Skin epidermis (tissue), 12 donors: ENCODE data around the gene TBL2.
"Not testable (repeated sequence)": the region's sequence is repeated elsewhere in the genome, so short reads cannot be mapped to it uniquely, and the experiment has no call there.

Source experiments
- H3K27ac ChIP-seq, 21 experiments: fragments of 200-600 bp; sonication (generic) in 11 of 21; one replicate each; pipeline ENCODE4 v1.5.0; 2020; ENCODE audit warnings: mild to moderate bottlenecking in 3 of 21, inconsistent platforms in 2 of 21, moderate library complexity in 2 of 21
- H3K4me3 ChIP-seq, 7 experiments: fragments of 200-600 bp; sonication (generic) in 2 of 7; one replicate each; pipeline ENCODE4 v1.5.0; 2020; ENCODE audit warnings: inconsistent platforms in 2 of 7, mild to moderate bottlenecking in 2 of 7, moderate library complexity in 1 of 7

The TBL2 gene

DNA sequence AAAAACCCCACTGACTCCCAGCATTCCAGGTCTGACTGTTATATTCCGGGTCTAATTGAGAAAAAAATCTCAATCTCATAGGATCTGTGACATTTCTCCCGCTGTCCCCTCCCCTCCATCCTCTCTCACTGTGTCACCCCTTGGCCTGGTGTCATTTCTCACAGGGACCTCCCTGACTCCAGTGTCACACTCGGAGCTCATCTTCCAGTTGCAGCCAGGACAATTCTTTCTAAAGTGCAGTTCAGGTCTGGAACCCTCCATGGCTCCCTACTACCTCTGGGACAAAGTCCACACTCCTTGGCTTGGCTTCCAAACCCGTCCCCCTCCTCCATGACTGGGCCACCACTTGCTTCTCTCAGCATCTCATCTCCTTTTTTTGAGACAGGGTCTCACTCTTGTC, 31.7 kb upstream of the TBL2 start:
- Histone ChIP-seq H3K27ac (no peak overlapping the region), H3K4me3 (no peak overlapping the region)

DNA sequence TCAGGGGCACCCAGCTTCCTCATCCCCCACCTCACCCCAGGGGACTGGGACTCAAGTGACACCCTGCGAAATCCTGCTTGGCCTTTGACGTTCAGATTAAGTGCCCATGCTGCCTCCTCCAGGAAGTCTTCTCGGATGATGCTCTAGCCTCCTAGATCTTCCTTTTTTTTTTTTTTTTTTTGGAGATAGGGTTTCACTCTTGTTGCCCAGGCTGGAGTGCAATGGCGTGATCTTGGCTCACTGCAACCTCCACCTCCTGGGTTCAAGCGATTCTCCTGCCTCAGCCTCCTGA, 29.3 kb upstream of the TBL2 start:
- not testable (repeated sequence) for H3K27ac ChIP-seq, H3K4me3 ChIP-seq

DNA sequence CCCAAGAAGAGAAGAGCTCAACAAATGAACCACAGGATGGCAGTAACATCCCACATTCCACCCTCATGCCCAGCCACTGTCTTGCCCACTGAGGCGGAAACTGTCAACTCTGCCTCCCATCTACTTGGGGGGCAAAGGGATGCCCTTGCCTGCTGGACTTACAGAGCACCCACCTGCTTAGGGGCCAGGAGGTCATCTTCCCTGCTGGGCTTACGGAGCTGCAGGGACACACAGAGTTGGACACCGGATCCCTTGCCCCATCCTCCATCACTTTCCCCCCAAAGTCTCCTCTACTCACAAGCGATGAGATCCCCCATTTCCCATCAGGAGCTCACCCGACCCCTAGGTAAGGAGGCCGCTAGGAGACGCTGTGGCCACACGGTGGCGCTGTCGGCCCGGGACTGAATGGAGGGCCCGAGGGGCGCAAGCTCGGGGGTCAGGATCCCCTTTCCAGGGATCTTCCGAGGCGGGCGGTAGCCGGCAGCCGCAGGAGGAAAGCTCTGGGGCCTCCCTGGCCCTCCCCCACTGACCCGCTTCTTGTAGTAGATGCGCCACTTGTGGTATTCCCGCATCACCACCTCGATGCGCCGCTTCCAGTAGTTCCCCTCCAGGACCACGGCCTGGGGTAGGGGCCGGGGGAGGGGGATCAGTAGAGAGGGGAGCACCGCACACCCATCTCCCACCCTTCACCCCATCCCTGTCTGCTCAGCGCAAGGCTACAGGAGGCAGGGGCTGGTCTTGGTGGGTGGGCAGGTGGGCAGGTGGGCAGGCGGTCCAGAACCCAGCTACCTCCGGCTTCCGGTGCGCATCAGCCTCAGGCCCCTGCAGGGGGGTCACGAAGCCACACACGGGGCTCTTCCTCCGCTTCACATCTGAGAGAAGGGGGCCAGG, 28.7 kb upstream of the TBL2 start:
- Histone ChIP-seq H3K27ac (no peak overlapping the region), H3K4me3 (no peak overlapping the region)

DNA sequence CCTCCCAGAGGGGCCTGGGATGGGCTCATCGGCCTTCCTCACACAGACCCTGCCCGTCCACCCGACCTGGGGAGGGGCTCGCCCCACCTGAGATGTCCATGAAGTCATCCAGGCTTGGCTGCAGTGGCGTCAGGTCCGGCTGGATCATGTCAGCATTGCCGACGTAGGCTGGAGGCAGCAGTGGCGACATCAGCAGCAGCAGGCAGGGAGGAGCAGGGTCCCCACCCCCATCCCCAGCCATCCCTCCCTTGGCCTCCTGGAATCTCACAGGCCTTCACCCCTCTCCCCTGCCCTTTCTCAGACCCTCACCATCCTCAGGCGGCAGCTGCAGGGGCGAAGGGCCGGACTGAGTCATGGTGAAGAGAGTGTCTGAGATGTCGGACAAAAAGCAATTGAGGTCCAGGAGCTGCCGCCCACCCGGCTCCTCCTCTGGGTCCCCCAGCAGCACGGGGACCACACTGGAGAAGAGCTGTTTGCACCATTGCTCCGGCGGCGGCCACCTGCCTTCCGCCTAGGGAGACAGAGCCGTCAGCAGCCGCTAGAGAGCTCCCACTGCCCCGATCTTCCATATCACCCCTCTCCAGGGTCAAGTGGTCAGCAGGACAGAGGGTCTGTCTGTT, 27.3 kb upstream of the TBL2 start:
- no peak overlapping the region for H3K27ac ChIP-seq
- H3K4me3 ChIP-seq, result no peak overlapping the region

DNA sequence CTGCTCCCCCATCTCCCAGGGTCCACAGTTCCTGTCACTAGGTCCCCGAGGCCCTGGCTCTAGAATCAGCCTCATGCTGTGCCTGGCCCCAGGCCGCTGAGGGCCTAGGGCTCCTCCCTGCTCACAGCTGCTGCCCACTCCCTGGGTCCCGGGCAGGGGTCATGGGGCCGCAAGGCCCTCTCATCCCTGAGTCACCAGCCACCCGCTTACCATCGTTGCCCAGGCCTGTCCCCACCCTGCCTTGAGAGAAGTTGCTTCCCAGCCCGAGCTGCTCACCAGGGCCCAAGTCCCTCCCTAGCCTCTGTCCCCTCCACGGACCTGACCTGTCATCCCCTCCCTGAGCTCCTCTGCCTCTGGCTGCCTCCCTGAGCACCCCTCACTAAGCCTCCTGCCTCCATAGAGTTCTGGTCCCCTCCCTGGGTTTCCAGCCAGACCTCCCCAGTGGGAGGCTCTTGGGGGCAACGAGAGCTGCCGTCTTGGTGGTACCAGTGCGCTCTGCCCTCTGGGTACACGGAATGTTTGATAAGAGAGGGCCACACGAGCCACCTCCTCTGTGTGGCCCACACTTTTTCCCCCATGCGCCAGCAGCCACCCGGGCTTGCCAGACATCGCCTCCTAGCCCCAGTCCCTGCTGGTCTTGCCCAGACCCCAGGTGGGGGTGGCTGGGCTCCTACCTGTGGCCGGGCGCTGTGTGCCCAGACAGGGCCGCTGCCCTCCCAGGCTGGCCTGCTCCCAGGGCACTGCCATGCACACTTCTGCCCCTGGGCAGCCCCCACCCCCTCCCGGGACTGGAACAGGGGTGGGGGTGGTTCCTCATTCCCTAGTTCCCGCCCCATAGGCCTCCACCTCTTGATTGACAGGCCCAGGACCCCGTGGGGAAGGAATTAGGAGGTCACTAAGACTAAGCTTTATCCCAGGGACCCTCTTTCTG, 24.6 kb upstream of the TBL2 start:
- H3K4me3 ChIP-seq, result no peak overlapping the region
- no peak overlapping the region for H3K27ac ChIP-seq

DNA sequence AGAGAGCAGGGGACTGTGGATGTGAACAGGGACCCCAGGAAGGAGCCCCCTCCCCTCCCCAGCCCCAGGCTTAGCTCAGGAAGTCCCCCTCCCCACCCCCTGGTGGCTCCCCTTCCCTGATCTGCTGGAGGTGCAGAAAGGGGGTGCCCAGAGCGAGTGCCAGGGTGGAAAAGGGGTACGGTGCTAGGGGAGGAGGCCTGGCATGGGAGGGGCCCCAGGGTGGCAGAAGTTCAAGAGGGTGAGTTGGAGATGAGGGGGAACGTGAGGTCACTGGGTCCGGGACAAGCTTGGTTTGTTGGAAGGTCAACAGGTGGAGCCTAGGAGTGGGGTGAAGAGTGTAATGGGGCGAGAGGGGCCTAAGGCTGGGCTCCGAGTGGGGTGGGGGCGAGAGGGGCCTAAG, 21.5 kb upstream of the TBL2 start:
- Histone ChIP-seq H3K27ac (no peak overlapping the region), H3K4me3 (no peak overlapping the region)

DNA sequence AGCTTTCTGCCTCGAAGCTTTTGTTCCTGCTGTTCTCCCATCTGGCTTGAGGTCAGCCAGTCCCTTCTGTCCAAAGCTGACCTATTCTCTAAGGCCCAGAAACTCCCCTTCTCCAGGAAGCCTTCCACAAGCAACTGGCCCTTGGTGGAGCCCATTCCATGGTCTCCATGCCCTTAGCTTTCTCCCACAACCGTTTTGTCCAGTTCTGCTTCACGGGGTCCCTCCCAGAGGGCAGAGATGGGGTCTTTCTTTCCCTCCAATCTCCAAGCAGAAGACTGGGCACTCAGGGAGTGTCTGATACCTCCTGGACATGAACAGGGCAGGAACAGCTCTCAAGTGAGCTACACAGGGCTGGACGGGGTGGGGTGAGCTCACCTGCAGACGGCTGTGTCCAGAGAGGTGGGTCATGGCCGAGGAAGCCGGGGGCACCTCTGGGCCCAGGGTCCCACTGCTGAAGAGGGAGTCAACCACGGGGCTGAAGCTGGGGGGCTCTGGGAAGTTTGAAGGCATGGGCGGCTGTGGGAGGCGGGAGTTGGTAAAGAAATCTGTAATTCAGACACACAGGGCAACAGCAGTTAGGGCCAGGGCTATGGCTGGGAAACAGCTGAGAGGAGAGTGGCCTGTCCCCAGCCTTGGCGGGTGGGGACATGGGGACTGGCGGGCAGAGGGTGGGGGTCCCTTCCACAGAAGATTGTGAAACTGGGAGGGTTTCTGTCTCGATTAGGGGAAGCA, 20.9 kb upstream of the TBL2 start:
- Histone ChIP-seq H3K27ac (no peak overlapping the region), H3K4me3 (no peak overlapping the region)

DNA sequence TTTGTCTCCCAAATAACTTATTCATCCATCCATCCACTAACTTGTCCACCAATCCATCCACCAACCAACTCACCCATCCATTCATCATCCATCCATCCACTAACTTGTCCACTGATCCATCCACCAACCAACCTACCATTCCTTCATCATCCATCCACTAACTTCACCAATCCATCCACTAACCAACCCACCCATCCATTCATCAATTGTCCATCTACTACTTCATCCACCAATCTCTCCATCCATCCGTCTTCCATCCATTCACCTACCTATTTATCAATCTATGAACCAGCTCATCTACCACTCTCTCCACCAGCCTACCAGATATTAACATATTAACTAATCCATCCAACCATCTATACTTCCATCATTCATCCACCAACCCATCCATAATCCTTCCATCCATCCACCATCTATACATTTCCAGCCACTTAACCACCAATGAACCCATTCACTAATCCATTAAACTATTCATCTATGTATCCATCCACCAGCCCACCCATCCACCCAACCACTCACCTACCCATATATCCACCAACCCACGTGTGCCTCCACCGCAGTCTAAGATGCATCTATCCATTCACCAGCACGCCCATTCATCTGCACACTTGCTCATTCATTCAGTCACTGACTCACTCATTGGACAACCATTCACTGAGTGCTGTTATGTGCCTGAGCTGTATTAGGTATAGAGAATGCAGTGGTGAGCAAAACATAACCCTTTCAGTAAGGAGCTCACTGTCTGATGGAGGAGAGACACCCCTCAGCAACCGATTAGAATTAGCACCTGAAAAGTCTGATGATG, 19.8 kb upstream of the TBL2 start:
- H3K27ac ChIP-seq, result no peak overlapping the region
- no peak overlapping the region for H3K4me3 ChIP-seq

DNA sequence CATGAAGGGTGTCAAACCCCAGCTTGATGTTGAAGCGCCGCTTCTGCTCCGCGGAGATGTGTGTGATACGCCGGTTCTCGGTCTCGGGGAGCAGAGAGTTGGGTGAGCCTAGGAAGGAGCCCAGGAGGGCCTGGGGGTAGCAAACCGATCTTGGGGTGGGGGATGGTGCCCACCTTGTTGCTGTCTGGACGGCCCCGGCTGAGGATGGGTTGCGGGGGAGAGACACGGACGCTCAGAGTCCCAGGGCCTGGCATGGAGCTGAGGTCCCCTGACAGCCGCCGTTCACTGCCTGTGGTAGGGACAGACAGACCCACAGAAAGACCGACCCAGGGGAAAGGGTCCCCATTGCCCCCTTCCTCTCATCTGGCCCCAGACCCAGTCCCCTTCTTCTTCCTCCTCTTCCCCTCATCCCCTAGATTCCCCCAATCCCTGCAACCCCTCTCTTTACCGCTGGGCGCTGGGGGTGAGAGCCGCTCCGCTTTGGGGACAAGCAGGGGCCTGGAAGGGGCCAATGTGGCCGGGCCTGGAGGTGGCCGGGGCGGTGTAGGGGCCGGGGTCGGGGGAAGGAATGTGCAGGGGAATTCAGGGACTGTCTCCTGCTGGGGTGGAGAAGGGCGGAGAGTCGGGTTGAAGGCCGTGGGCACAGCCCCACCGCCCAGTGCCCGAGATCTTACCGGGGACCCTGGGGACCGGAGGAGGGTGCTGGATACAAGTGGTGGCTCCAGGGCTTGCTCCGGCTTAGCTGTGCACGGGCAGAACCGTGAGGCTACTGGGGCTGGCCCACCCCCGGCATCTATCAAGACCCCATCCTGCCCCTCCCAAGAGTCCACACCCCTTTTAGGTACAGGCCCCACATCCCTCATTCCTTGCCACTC, 18.0 kb upstream of the TBL2 start:
- Histone ChIP-seq H3K27ac (no peak overlapping the region), H3K4me3 (no peak overlapping the region)

DNA sequence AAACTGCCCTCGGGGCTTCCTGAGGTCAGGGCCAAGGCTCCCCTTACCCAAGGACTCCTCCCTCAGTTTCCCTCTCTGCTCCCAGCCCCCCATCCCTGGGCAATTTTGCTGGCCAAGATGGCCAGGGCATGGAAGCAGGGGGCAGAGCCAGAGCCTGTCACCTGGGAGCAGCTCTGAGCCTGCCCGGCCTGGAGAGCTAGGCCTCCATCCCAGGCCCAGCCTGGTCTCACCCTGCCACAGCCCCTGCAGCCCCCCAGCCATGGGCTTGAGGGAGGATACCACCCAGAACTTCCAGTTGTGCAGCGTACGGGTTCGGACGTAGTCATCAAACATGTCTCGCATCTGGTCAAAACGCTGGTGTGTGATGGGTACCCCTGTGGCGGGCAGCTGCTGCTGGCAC, 17.0 kb upstream of the TBL2 start:
- Histone ChIP-seq H3K27ac (no peak overlapping the region), H3K4me3 (no peak overlapping the region)

DNA sequence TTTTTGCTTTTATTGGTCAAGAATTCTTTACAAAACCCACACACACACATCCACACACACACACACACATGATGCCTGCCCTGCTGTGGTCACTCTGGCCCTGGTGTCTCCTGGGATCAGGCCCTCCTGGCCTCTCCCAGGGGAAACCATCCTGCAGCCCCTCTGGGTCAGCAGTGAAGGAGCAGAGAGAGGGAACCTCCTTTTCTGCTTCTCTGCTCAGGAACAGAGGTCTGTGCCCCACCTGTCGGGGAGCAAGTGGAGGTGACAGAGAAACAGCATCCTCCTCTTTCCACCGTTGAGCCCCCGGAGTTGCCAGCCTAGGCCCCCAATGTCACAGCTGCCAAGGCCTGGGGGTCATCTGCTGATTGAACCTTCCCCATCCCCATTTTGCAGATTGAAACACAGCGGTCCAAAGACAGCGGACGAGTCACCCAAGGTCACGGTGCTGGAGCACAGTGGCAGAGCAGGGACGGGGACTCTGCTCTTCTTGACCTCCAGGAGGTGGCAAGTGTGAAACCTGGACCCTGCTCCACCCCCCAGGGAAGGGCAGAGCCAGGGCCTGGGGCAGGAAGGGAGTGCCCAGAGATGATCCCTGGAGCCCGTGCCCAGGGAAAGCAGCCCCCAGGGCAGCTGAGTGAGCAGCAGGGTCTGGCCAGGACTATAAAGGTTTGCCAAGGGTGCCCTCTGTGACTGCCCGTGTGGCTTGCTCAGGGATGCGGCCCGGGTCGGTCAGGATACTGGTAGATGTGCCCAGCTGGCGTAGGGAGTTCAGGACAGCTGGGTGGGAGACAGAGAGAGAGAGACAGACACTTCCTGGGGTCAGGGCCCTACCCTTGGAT, 15.0 kb upstream of the TBL2 start:
- Histone ChIP-seq H3K4me3 (no peak overlapping the region), H3K27ac (no peak overlapping the region)

DNA sequence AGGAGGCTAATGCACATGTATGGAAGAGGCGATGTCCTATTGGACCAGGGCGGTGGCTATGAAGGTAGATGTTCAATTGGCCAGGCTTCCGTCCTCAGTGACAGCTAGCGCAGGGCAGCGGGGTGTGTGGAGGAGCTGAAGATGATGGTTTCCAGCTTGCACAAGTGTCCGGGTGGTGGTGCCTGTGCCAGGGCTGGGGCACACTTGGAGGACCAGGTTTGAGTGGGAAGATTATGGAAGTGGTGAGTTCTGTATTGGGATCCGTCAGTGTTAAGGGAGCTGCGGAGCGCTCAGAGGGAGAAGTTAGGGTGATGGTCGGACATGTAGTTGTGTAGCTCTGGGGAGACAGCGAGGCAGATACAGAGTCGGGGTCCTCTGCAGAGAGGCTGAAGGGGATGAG, 8.5 kb upstream of the TBL2 start:
- no peak overlapping the region for H3K4me3 ChIP-seq
- no peak overlapping the region for H3K27ac ChIP-seq

DNA sequence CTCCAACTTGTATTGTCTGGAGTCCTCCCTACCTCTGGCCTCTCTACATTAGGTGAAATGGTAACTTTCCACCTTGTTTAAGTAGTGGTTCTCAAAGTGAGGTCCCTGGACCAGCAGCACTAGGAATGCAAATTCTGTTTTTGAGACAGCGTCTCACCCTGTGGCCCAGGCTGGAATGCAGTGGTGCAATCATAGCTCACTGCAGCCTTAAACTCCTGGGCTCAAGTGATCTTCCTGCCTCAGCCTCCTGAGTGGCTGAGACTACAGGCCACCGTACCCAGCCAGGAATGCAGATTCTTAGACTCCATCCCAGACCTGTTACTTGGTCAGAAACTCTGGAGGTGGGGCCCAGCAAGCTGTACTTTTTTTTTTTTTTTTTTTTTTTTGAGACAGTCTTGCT, 6.8 kb upstream of the TBL2 start:
- Histone ChIP-seq H3K27ac (no peak overlapping the region), H3K4me3 (no peak overlapping the region)

DNA sequence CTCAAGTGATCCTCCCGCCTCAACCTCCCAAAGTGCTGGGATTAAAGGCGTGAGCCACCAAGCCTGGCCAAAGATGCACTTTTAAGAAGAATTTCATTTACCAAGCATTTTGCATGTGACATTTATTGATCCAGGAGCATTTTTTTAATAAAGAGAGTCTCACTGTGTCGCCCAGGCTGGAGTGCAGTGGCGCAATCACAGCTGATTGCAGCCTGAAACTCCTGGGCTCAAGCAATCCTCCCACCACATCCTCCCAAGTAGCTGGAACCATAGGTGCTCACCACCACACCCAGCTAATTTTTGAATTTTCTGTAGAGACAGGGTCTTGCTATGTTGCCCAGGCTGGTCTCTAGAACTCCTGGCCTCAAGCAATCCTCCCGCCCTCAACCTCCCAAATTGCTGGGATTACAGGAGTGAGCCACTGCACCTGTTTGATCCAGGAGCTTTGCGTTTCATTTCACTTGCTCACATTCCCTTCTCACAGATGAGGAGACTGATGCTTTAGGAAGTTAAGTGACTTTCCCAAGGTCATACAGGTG, 4.4 kb upstream of the TBL2 start:
- H3K27ac ChIP-seq, result peak overlapping the region in 1 of 21 experiments; percentile 17

DNA sequence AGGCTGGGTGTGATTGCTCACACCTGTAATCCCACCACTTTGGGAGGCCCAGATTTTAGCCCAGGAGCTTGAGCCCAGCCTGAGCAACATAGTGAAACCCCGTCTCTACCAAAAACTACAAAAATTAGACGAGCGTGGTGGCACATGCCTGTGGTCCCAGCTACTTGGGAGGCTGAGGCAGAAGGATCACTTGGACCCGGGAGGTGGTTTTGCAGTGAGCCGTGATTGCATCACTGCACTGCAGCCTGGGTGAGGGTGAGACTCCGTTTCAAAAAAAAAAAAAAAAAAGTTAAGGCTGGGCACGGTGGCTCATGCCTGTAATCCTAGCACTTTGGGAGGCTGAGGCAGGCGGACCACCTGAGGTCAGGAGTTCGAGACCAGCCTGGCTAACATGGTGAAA, 2.6 kb upstream of the TBL2 start:
- H3K4me3 ChIP-seq, H3K27ac ChIP-seq: not testable (repeated sequence)

More for the DNA sequence above, 4.4 kb upstream of the TBL2 start:
- no peak overlapping the region for H3K4me3 ChIP-seq

DNA sequence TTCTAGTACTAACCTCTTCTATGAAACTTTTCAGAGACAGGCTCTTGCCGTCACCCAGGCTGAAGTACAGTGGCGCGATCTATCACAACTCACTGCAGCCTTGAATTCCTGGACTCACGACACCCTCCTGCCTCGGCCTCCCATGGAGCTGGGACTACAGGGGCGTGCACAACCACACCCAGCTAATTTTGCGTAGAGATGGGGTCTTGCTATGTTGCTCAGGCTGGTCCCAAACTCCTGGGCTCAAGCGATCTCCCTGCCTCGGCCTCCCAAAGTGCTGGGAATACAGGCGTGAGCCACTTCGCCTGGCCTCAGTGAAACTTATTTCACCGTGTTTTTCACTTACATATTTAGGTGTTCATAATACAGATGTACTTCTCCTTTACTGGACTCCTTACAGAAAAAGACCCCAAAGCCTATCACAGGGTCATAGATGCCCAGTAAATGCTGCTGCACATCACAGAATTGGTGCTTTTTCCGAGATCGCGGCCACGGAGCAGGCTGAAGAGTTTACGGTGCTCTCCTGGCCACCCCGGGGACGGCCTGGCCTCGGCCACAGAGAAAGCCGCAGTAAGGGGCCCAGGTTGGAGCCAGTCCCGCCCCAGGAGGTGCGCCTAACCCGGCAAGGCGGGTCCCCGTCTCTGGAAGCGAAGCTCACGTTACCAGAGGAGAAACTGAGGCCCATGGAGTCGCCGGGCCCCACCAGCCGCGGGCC, 595 bp downstream of the TBL2 start:
- Histone ChIP-seq H3K27ac (peak overlapping the region; percentile 79 to 98 (median 93)), H3K4me3 (peak overlapping the region; percentile 64 to 98 (median 90))
